HG02938 (cell line): ENCODE data around the gene IL20.
"Not testable (repeated sequence)": the region's sequence is repeated elsewhere in the genome, so short reads cannot be mapped to it uniquely, and the experiment has no call there.

Experiments used
- ATAC-seq: cut with Tn5 transposase; IDR thresholded peaks from one replicate; pipeline ENCODE4 v1.9.1; 2021; ENCODE audit warnings: mild to moderate bottlenecking, moderate library complexity; ENCODE audit not compliant: unreplicated experiment

Gene IL20

DNA sequence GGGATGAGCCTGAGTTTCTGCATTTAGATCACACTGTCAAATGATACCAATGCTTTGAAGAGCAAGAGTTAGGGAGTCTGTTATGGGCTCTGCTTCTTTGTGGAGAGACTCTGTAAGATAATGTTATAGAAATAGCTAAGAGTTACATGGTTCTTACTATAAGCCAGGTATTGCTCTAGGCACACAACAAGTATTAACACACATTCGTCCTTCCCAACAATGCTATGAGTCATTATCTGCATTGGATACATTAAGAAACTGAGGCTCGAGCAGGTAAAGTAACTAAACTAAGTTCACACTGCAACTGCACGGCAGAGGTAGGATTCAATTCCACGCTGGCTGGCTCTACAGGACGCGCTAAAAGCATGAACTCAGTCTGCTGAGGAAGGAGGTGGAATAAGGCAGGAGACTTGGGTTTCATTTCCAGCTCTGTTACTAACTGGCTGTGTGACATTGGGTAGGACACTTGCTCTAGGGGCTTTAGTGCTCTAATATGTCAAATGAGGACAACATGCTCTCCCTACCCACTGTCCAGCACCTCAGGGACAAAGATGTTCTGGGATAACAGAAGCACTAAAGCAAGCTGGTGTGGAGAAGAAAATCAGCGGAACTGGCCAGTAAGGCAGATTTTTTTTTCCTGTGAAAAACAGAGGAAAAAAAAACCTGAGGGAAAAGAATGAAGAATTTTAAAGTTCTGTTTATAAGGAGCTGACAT lies 23.7 kb upstream of the IL20 start:
- no peak for ATAC-seq

- ATAC-seq = no peak
These were observed 22.6 kb upstream of the IL20 start for GRCh38 chr1:206842854-206843253.

DNA sequence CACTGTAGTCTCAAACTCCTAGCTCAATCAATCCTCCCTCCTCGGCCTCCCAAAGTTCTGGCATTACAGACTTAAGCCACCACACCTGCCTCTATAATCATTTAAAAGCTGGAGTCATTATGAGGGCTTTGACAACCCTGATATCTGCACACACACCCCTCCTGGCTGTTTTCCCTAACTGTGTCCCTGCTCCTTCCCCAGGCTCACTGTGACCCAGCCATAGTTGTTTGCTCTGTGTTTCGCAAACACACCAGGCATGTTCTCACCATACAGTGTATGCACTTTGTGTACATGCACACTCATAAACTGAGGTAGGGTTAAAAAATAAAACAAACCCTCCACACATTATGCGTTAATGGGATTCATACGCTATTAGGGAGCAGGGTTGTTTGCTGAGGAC lies 21.8 kb upstream of the IL20 start:
- ATAC-seq = no peak

GRCh38 chr1:206846487-206846886 lies 18.9 kb upstream of the IL20 start:
- ATAC-seq = no peak

- no peak for ATAC-seq
These were observed 18.0 kb upstream of the IL20 start for GRCh38 chr1:206847337-206847834.

GRCh38 chr1:206847946-206848345 lies 17.5 kb upstream of the IL20 start:
- ATAC-seq = no peak

- ATAC-seq = no peak
These were observed 15.0 kb upstream of the IL20 start for GRCh38 chr1:206850401-206850800.

GRCh38 chr1:206851341-206852010 lies 13.9 kb upstream of the IL20 start:
- ATAC-seq = no peak

GRCh38 chr1:206852662-206853061 lies 12.8 kb upstream of the IL20 start:
- ATAC-seq = not testable (repeated sequence)

DNA sequence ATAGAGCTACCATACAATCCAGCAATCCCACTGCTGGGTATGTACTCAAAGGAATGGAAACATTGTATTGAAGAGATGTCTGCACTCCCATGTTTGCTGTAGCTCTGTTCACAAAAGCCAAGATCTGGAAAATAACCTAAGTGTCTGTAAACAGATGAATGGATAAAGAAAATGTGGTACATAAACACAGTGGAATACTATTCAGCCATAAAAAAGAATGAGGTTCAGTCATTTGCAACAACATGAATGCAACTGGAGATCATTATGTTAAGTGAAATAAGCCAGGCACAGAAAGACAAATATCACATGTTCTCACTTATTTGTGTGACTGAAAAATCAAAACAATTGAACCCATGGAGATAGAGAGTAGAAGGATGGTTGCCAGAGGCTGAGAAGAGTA lies 11.7 kb upstream of the IL20 start:
- not testable (repeated sequence) for ATAC-seq

DNA sequence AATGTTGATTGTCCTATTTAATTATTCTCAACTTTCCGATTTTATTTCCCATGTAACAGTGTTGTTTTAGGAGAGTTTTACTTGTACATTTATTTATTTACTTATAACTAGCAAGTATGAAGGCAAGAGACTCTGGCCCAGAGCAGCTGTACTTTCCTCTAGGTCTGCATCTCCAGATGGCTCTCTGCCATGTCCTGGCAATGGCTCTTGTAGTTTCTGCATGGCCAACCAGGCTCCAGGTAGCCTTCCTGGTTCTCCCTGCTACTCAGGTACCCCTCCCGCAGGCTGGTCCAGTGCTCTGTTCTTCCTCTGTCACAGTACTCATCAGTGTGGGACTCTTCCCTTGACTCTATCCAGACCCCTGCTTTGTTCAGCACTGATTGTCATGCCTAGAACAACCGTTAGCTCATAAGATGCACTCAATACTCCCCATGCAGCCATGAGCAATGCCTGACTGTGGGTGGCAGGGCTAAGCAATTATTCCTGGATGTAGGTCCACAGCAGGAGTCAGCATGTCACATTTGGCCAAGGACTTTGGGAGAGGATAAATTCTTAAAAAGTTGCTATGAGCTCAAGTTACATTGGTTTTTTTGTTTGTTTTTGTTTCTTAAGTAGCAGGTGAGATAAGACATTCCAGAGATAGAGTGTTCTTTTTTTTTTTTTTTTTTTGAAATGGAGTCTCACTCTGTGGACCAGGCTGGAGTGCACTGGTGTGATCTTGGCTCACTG lies 10.9 kb upstream of the IL20 start:
- ATAC-seq = no peak

GRCh38 chr1:206855859-206856258 lies 9.6 kb upstream of the IL20 start:
- ATAC-seq = no peak

GRCh38 chr1:206856674-206857464 lies 8.6 kb upstream of the IL20 start:
- no peak for ATAC-seq

- ATAC-seq = no peak
These were observed 6.3 kb upstream of the IL20 start for GRCh38 chr1:206859082-206859521.

GRCh38 chr1:206860165-206860564 lies 5.3 kb upstream of the IL20 start:
- no peak for ATAC-seq

DNA sequence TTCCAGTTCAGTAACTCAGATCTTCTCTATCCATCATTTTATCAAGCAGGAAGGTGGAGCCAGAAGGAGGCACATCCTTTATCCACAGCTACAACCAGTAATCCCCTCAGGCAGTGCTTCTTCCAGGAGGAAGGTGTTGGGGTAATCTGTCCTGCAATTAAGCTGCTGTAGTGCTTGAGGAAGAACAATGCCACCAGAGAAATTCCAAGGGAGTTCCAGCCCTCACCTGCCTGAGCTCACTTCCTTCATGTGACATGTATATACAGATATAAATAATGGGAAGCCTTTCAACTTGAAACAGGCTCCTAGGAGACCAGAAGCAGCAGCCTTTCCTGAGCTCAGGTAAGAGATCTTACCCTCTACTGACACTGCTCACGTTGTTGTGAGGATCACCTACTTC lies 2.2 kb upstream of the IL20 start:
- no peak for ATAC-seq

GRCh38 chr1:206866062-206866461 lies 639 bp downstream of the IL20 start:
- ATAC-seq = no peak

DNA sequence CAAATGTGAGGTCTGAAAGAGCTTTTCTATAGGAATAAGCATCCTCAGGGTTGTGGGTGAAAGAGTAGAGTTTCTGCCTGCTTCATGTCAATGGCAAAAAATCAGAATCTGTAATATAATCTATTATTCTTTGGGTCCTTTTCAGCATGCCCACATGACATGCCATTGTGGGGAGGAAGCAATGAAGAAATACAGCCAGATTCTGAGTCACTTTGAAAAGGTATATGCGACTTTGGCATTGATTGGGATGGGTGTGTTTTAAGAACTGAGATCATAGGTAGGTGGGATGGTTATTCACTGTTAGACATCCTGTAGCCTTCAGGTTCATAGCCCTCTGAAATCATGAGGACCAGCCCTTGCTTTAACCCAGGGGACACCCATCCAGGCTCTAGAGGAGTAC lies 1.8 kb downstream of the IL20 start:
- ATAC-seq = no peak

DNA sequence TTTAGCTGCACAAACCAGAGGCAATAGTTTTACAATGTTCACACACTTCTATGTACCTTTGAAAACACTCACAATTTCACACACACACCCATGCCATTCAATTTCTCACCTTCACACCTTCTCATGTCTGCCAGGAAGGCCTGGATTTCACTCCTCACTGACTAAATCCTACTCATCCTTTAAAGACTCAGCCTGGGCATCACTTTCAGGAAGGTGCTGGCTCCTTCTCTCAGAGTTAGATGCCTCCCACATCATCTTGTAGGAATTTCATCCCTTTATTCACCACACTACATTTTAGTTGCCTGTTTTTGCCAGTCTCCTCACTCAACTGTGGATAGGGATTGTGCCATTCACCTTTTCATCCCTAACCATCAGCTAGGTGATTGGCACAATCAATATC lies 2.3 kb downstream of the IL20 start:
- no peak for ATAC-seq

GRCh38 chr1:206868264-206868663 lies 2.8 kb downstream of the IL20 start:
- no peak for ATAC-seq

- no peak for ATAC-seq
These were observed 6.7 kb downstream of the IL20 start for GRCh38 chr1:206872139-206872538.
